Articular chondrocyte of knee joint (primary cell): ENCODE data around the gene MGAT4A. TPM values are rescaled to one million over a fixed set of nuclear protein-coding genes. Genes with fewer than 3 reads are reported as not detected.

Experiments
- total RNA-seq: library from RNA; depleted of rRNA; stranded (reverse); fragments of >200 nt; gene quantifications from 2 replicates; pipeline ENCODE4 v1.2.3, GENCODE V29; 2012

MGAT4A gene
- 0.32 and 1.2 TPM in 2 replicates for total RNA-seq

DNA sequence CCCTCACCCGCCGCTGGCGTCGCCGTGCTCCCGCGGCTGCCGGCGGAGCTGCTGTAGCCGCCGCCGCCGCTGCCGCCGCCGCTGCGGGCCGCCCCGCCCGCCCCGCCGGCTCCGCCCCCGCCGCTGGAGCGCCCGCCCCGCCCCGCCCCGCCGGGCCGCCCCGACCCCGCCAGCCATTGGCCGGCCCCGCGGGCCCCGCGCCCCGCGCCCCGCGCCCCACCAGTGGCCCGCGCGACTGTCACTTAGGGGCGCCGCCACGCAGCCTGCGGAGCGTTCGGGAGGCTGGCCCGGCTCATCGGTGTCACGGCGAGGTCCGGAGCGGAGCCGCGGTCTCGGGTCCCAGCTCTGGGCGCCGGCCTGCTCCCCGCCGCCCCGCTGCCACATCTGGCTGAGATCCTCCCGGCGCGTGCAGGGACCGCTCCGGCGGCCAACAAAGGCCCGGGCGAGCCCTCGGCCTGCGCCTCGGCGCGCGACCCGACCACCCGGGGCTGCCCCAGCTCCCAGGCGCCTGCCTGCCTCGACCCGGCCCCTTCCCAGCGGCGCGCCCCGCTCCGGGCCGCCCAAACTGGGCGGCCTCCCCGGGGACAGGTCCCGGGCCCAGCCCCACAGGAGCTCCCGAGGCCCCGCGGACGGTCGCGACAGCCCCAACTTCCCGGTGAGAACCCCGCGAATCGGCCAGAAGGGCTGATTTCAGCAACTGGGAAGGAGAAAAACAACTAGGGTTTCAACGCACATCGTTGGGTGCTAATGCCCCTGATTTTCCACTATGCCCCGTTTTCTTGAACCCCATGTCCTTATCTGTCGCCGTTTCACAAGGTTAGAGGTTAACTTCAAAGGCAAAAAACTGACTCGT, at the start of gene MGAT4A:
Gene MGAT4A, minus strand, starts transcription at position 92 of the 853 bp plus-strand sequence. CDS start 4,800 bp downstream, outside the sequence.

DNA sequence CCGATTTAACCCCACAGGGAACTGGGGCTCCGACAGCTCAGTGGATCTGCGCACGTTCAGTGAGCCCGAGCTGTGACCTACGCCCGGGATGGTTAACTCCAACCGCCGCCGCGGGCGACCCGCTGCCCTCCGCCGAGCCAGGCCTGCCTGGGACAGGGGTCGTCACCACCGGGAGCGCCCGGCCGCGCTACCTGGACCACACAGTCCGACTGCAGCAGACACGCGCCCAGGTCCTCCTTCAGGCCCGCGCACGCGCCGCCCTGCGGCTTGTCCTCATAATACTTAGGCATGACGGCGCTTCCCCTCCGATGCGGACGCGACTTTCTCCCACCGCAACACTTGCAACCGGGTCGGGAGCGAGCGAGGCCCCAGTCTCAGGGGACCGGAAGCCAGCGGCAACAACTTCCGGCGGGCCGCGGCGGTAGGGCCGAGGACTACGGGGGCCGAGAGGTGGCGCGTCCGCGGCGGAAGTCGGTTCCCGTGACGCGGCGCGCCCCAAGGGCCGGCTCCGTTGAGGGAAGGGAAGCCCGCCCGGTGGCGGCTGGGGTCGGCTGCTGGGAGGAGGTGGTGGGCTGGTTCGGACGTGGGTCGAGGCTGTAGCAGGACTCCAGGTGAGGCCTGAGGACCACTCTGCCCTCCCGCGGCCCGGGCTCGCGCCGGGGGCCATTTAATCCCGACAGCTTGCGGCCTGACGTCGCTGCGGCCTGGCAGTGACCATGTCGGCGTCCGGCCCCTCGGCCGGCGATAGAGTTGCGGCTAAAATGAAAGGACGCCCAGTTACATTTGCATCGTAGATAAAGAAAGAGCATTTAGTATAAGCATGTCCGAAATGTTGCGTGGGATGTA, 122.6 kb downstream of the MGAT4A start, which contains the start of the genes COA5 and UNC50:
Gene COA5, minus strand, starts transcription at position 397 of the 846 bp plus-strand sequence. Its CDS starts 107 bp downstream, at position 290.
Gene UNC50, plus strand, starts transcription at position 474 of the 846 bp plus-strand sequence. CDS start 1,171 bp downstream, outside the sequence.

Other genes starting within 250 kb of the MGAT4A start
- 22.7 and 31.7 TPM in 2 replicates for gene COA5, start 122.6 kb downstream of the MGAT4A start, total RNA-seq
- 51.4 and 58.9 TPM in 2 replicates for gene UNC50, start 122.5 kb downstream of the MGAT4A start, total RNA-seq
- gene CRACDL, start 205.1 kb upstream of the MGAT4A start, total RNA-seq, result under 0.01 and 0.11 TPM in 2 replicates